Panc1 (cell line): Measurements from ENCODE around the gene PRRC1. TPM values are rescaled to one million over a fixed set of nuclear protein-coding genes. Genes with fewer than 3 reads are reported as not detected.

Experiments
- ATAC-seq: fragments of 200-7000 bp; cut with Tn5 transposase; 2 replicates; pipeline ENCODE4 v1.9.1; 2020; ENCODE audit warnings: mild to moderate bottlenecking, moderate library complexity
- BruUV-seq: library from RNA; stranded (reverse); fragments of 400-500 nt; replicated peaks from 2 replicates; lab custom pipeline; 2021; lab: Mats Ljungman, UMichigan
- CTCF ChIA-PET: fragments of 300-600 bp; sonication (Branson Sonifier 250); formaldehyde crosslinking; loops from one replicate; lab custom pipeline; 2022; ENCODE audit warnings: antibody characterized with exemption; lab: Charles Lee
- POLR2A ChIA-PET: fragments of 300-600 bp; sonication (Branson Sonifier 250); formaldehyde crosslinking; loops from one replicate; lab custom pipeline; 2022; ENCODE audit warnings: antibody characterized with exemption; lab: Charles Lee
- DNase-seq: peaks from one replicate; pipeline ENCODE4 v3.0.0-alpha.2; 2010; ENCODE audit warnings: low read depth, low spot score
- H3K27ac ChIP-seq: 2 replicates; pipeline ENCODE4 v1.5.1; 2011; ENCODE audit warnings: mild to moderate bottlenecking, low read length, inconsistent platforms
- H3K27me3 ChIP-seq: fragments of 200-500 bp; sonication (Bioruptor generic); 2 replicates; pipeline ENCODE4 v1.6.0; 2014; ENCODE audit warnings: low read length, inconsistent platforms; ENCODE audit not compliant: control insufficient read depth, insufficient read depth
- H3K36me3 ChIP-seq: fragments of 200-500 bp; sonication (Bioruptor generic); 2 replicates; pipeline ENCODE4 v1.5.1; 2014; ENCODE audit warnings: inconsistent platforms, mild to moderate bottlenecking, low read length, moderate library complexity; ENCODE audit not compliant: control insufficient read depth, insufficient read depth
- H3K4me1 ChIP-seq: 2 replicates; pipeline ENCODE4 v1.5.1; 2011; ENCODE audit warnings: inconsistent platforms, mild to moderate bottlenecking, low read length, moderate library complexity; ENCODE audit not compliant: control insufficient read depth, insufficient read depth
- H3K4me3 ChIP-seq, 2 experiments: 2 replicates each; pipeline ENCODE4 v1.5.1; 2011 to 2012; ENCODE audit warnings: low read depth in 2 of 2, low read length in 2 of 2, mild to moderate bottlenecking in 2 of 2, inconsistent platforms in 1 of 2, moderate library complexity in 1 of 2
- H3K9me3 ChIP-seq: fragments of 200-500 bp; sonication (Bioruptor generic); 2 replicates; pipeline ENCODE4 v1.5.1; 2014; ENCODE audit warnings: low read depth, mild to moderate bottlenecking, inconsistent platforms, low read length, moderate library complexity; ENCODE audit not compliant: control insufficient read depth, insufficient read depth
- POLR2AphosphoS5 ChIP-seq: IDR thresholded peaks from 2 replicates; pipeline ENCODE4 v1.6.1; 2012; ENCODE audit warnings: mild to moderate bottlenecking, low read depth, low read length, moderate library complexity
- REST ChIP-seq, 2 experiments: IDR thresholded peaks; 2 replicates each; pipeline ENCODE4 v1.6.1; 2011 to 2012; ENCODE audit warnings: low read depth in 2 of 2, control low read depth in 1 of 2, low read length in 1 of 2, mild to moderate bottlenecking in 1 of 2, moderate library complexity in 1 of 2; ENCODE audit not compliant: insufficient read depth in 1 of 2
- SIN3A ChIP-seq: IDR thresholded peaks from 2 replicates; pipeline ENCODE4 v1.6.1; 2012; ENCODE audit warnings: low read depth, mild to moderate bottlenecking, low read length, moderate library complexity, borderline replicate concordance; ENCODE audit not compliant: insufficient read depth
- TCF7L2 ChIP-seq: IDR thresholded peaks from 2 replicates; pipeline ENCODE4 v1.6.1; 2011; ENCODE audit warnings: mild to moderate bottlenecking, low read depth, low read length, inconsistent platforms
- in situ Hi-C: cut with HindIII; loops from 2 replicates; pipeline ENCODE4 v1.10.0; 2016; ENCODE audit warnings: low sequenced_read_pairs, low pct_unique_long_range_greater_than_20kb
- intact Hi-C: fragments of 100-400 bp; cut with micrococcal nuclease; formaldehyde crosslinking; loops from one replicate; pipeline ENCODE4 v1.10.0; 2022; ENCODE audit not compliant: unreplicated experiment
- total RNA-seq: library from RNA; stranded (reverse); gene quantifications from one replicate; pipeline ENCODE4 v1.2.1, GENCODE V29; 2021; ENCODE audit not compliant: unreplicated experiment
- TF ChIP-seq, protein P1 (sequence below): fragments of 450-650 bp; IDR thresholded peaks from 2 replicates; pipeline ENCODE4 v1.5.1; 2017; ENCODE audit warnings: mild to moderate bottlenecking

The PRRC1 gene
- total RNA-seq, 1 experiment from 2014 or later = 48.7 TPM

GRCh38 chr5:127564002-127564769 lies 46.7 kb downstream of the PRRC1 start:
- in situ Hi-C loops (no loop called here), intact Hi-C loops (loop anchor here (1.0 to 10.0 kb wide), 3 partner anchors 313 to 1281 kb away; no protein-coding TSS in a partner anchor)
- no peaks in the 10 kb centered on the region for H3K36me3 ChIP-seq
- ATAC-seq = peak; percentile 94
- ChIA-PET CTCF (interaction anchor here (0.8 to 1.1 kb wide), 2 partner anchors 27 to 637 kb away, joined by 3 to 4 read pairs; no protein-coding TSS in a partner anchor), POLR2A (no interaction called here)
- no peaks in the 10 kb centered on the region for H3K9me3 ChIP-seq
- H3K4me1 ChIP-seq = no peaks in the 10 kb centered on the region
- H3K27me3 ChIP-seq = no peaks in the 10 kb centered on the region; the same call in 1 of the 2 replicates
- TF ChIP-seq, protein P1, sequence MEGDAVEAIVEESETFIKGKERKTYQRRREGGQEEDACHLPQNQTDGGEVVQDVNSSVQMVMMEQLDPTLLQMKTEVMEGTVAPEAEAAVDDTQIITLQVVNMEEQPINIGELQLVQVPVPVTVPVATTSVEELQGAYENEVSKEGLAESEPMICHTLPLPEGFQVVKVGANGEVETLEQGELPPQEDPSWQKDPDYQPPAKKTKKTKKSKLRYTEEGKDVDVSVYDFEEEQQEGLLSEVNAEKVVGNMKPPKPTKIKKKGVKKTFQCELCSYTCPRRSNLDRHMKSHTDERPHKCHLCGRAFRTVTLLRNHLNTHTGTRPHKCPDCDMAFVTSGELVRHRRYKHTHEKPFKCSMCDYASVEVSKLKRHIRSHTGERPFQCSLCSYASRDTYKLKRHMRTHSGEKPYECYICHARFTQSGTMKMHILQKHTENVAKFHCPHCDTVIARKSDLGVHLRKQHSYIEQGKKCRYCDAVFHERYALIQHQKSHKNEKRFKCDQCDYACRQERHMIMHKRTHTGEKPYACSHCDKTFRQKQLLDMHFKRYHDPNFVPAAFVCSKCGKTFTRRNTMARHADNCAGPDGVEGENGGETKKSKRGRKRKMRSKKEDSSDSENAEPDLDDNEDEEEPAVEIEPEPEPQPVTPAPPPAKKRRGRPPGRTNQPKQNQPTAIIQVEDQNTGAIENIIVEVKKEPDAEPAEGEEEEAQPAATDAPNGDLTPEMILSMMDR = peak; percentile 72
- no peak for TF ChIP-seq TCF7L2
- H3K27ac ChIP-seq = no peak overlapping the region
- DNase-seq = peak; percentile 42
- BruUV-seq = no TSS peak
- H3K4me3 ChIP-seq = no peak overlapping the region

- Histone ChIP-seq H3K9me3 (no peaks in the 10 kb centered on the region), H3K27me3 (no peaks in the 10 kb centered on the region; the same call in 1 of the 2 replicates), H3K4me3 (no peak overlapping the region), H3K27ac (no peak overlapping the region), H3K36me3 (no peaks in the 10 kb centered on the region), H3K4me1 (no peaks in the 10 kb centered on the region)
- TF ChIP-seq, protein P1 = no peak
- no peak for TF ChIP-seq REST (IDR thresholded peaks at IDR 0.05; ENCODE audit: insufficient read depth in 1 of 2, low read depth in 2 of 2, low read length in 1 of 2)
- no peak for TF ChIP-seq TCF7L2
- TF ChIP-seq SIN3A = no peak
- no peak for TF ChIP-seq POLR2AphosphoS5
- ChIA-PET POLR2A (no interaction called here), CTCF (no interaction called here)
- BruUV-seq = no TSS peak
- DNase-seq (no peak), ATAC-seq (no peak)
- in situ Hi-C loops = no loop called here
- intact Hi-C loops = loop anchor here (10.0 kb wide), 1 partner anchor 1279 kb away; no protein-coding TSS in a partner anchor
Measured at GRCh38 chr5:127565586-127566270, 48.3 kb downstream of the PRRC1 start.
